ENCODE data around the gene MCFD2.

Gene MCFD2

GRCh38 chr2:46873604-46874068 is 42.0 kb downstream of the MCFD2 start:
- peak; percentile 69 for DNase-seq (ENCODE audit: low spot score)

- DNase-seq (ENCODE audit: low spot score), result no peak
Observed at GRCh38 chr2:46872902-46873603, 42.6 kb downstream of the MCFD2 start.

- no peak for DNase-seq (ENCODE audit: low spot score)
Observed at GRCh38 chr2:46871976-46872381, 43.6 kb downstream of the MCFD2 start.

- no peak for DNase-seq (ENCODE audit: low spot score)
Observed at GRCh38 chr2:46870051-46870839, 45.4 kb downstream of the MCFD2 start.

- DNase-seq (ENCODE audit: low spot score), result no peak
Observed at GRCh38 chr2:46869621-46870020, 46.0 kb downstream of the MCFD2 start.

GRCh38 chr2:46866770-46867246 is 48.8 kb downstream of the MCFD2 start:
- no peak for DNase-seq (ENCODE audit: low spot score)

GRCh38 chr2:46865181-46865970 is 50.2 kb downstream of the MCFD2 start:
- no peak for DNase-seq (ENCODE audit: low spot score)

GRCh38 chr2:46863882-46864281 is 51.7 kb downstream of the MCFD2 start:
- no peak for DNase-seq (ENCODE audit: low spot score)

- DNase-seq (ENCODE audit: low spot score), result no peak
Observed at GRCh38 chr2:46862514-46862913, 53.1 kb downstream of the MCFD2 start.

- no peak for DNase-seq (ENCODE audit: low spot score)
Observed at GRCh38 chr2:46861916-46862315, 53.7 kb downstream of the MCFD2 start.

GRCh38 chr2:46859482-46859881 is 56.1 kb downstream of the MCFD2 start:
- DNase-seq (ENCODE audit: low spot score), result no peak

- DNase-seq (ENCODE audit: low spot score), result no peak
Observed at GRCh38 chr2:46858702-46859090, 56.9 kb downstream of the MCFD2 start.

GRCh38 chr2:46857871-46858701 is 57.5 kb downstream of the MCFD2 start:
- no peak for DNase-seq (ENCODE audit: low spot score)

- no peak for DNase-seq (ENCODE audit: low spot score)
Observed at GRCh38 chr2:46856336-46856735, 59.3 kb downstream of the MCFD2 start.

GRCh38 chr2:46855805-46856204 is 59.8 kb downstream of the MCFD2 start:
- no peak for DNase-seq (ENCODE audit: low spot score)

GRCh38 chr2:46854260-46854659 is 61.3 kb downstream of the MCFD2 start:
- no peak for DNase-seq (ENCODE audit: low spot score)

- no peak for DNase-seq (ENCODE audit: low spot score)
Observed at GRCh38 chr2:46852598-46852997, 63.0 kb downstream of the MCFD2 start.

- DNase-seq (ENCODE audit: low spot score), result no peak
Observed at GRCh38 chr2:46852124-46852523, 63.5 kb downstream of the MCFD2 start.

All from LoVo (cell line).